Thyroid gland (tissue), 4 donors: ENCODE results near the gene ARHGEF26. TPM values are rescaled to one million over a fixed set of nuclear protein-coding genes. Genes with fewer than 3 reads are reported as not detected.

Experiments used
- DNase-seq, 2 donors: peaks; one replicate each; pipeline ENCODE4 v3.0.0-alpha.2; 2019
- H3K27ac ChIP-seq, 3 donors: fragments of 200-600 bp; sonication (generic); 1 replicate in 2 of 3; 2 replicates in 1 of 3; pipeline ENCODE4 v1.5.1; 2016 to 2019; ENCODE audit warnings: mild to moderate bottlenecking in 1 of 3, moderate library complexity in 1 of 3
- H3K27me3 ChIP-seq: fragments of 200-600 bp; sonication (generic); one replicate; pipeline ENCODE4 v1.5.1; 2019
- H3K36me3 ChIP-seq, 2 donors: fragments of 200-600 bp; sonication (generic); one replicate each; pipeline ENCODE4 v1.5.1; 2016 to 2019
- H3K4me1 ChIP-seq, 2 donors: fragments of 200-600 bp; sonication (generic); one replicate each; pipeline ENCODE4 v1.5.1; 2017 to 2019
- H3K4me3 ChIP-seq, 3 donors: fragments of 200-600 bp; sonication (generic); replicated peaks in 1 of 3; 1 replicate in 2 of 3; 2 replicates in 1 of 3; pipeline ENCODE4 v1.5.1; 2016; ENCODE audit warnings: mild to moderate bottlenecking in 1 of 3
- H3K9me3 ChIP-seq: fragments of 200-600 bp; sonication (generic); one replicate; pipeline ENCODE4 v1.5.1; 2017
- CTCF ChIP-seq, 6 experiments: fragments of 200-600 bp in 3 of 6; fragments of 450-650 bp in 3 of 6; sonication (generic) in 3 of 6; IDR thresholded peaks; one replicate each; pipeline ENCODE4 v1.5.1; 2016 to 2019; ENCODE audit warnings: antibody characterized with exemption in 6 of 6, mild to moderate bottlenecking in 2 of 6, inconsistent platforms in 1 of 6, moderate library complexity in 1 of 6
- POLR2A ChIP-seq, 2 donors: fragments of 450-650 bp; IDR thresholded peaks; one replicate each; pipeline ENCODE4 v1.6.1; 2017; ENCODE audit warnings: antibody characterized with exemption in 2 of 2, mild to moderate bottlenecking in 2 of 2, moderate library complexity in 1 of 2
- WGBS, 2 donors: methylation state at CpG; one replicate each; pipeline ENCODE4 v1.1.5; 2017; 5-methylcytosine and 5-hydroxymethylcytosine counted together
- intact Hi-C: fragments of 100-400 bp; cut with DNase I; formaldehyde crosslinking; loops from one replicate; pipeline ENCODE4 v1.15.1; 2023
- total RNA-seq, 4 donors: library from RNA; depleted of rRNA; stranded (reverse); fragments of >200 nt; gene quantifications; one replicate each; pipeline ENCODE4 v1.2.3, GENCODE V29; 2016

Gene ARHGEF26
- total RNA-seq, 4 donors from 2014 or later: 15.8 to 18.0 (median 16.9) TPM

- TF ChIP-seq POLR2A (IDR thresholded peaks at IDR 0.05) (no peak), CTCF (IDR thresholded peaks at IDR 0.05) (peak in 3 of 6 experiments; percentile 38 to 61 (median 46))
- H3K4me1 ChIP-seq: no peaks in the 10 kb centered on the region
- H3K27ac ChIP-seq: no peak overlapping the region
- intact Hi-C loops: no loop called here
- H3K9me3 ChIP-seq: no peaks in the 10 kb centered on the region
- 80 to 87% methylated on average over 3 of the region's 3 CpGs for WGBS, 2 donors
- H3K36me3 ChIP-seq: no peaks in the 10 kb centered on the region
- H3K27me3 ChIP-seq: no peaks in the 10 kb centered on the region
- no peak for DNase-seq
- no peak overlapping the region for H3K4me3 ChIP-seq
These were observed 25.3 kb upstream of the ARHGEF26 start for GRCh38 chr3:154095832-154096421.

- Histone ChIP-seq H3K4me3 (no peak overlapping the region), H3K27ac (no peak overlapping the region), H3K4me1 (no peaks in the 10 kb centered on the region), H3K27me3 (no peaks in the 10 kb centered on the region), H3K9me3 (no peaks in the 10 kb centered on the region), H3K36me3 (no peaks in the 10 kb centered on the region)
- no peak for DNase-seq
- intact Hi-C loops: no loop called here
- 62 to 65% methylated on average over 2 of the region's 2 CpGs for WGBS, 2 donors
- TF ChIP-seq POLR2A (IDR thresholded peaks at IDR 0.05): no peak
- no peak for TF ChIP-seq CTCF (IDR thresholded peaks at IDR 0.05)
These were observed 22.8 kb upstream of the ARHGEF26 start for GRCh38 chr3:154098376-154098775.

GRCh38 chr3:154100556-154100955 is 20.6 kb upstream of the ARHGEF26 start:
- no peak for DNase-seq
- WGBS, 2 donors: 96 to 98% methylated on average over 6 of the region's 6 CpGs
- H3K27ac ChIP-seq: no peak overlapping the region
- TF ChIP-seq POLR2A (IDR thresholded peaks at IDR 0.05): no peak
- TF ChIP-seq CTCF (IDR thresholded peaks at IDR 0.05): no peak
- no peaks in the 10 kb centered on the region for H3K9me3 ChIP-seq
- H3K36me3 ChIP-seq: no peaks in the 10 kb centered on the region
- H3K27me3 ChIP-seq: no peaks in the 10 kb centered on the region
- H3K4me1 ChIP-seq: peaks cover 0 to 5% of the 10 kb centered on the region in 2 donors
- H3K4me3 ChIP-seq: no peak overlapping the region
- intact Hi-C loops: loop anchor here (10.0 kb wide), 1 partner anchor 154 kb away; no protein-coding TSS in a partner anchor

- no peaks in the 10 kb centered on the region for H3K27me3 ChIP-seq
These were observed 19.9 kb upstream of the ARHGEF26 start for GRCh38 chr3:154101250-154101649.

More at GRCh38 chr3:154101250-154101649, 19.9 kb upstream of the ARHGEF26 start:
- H3K9me3 ChIP-seq: no peaks in the 10 kb centered on the region
- no peak for DNase-seq
- no peak overlapping the region for H3K27ac ChIP-seq
- 93 to 100% methylated on average over 2 of the region's 2 CpGs for WGBS, 2 donors
- no peak overlapping the region for H3K4me3 ChIP-seq
- TF ChIP-seq POLR2A (IDR thresholded peaks at IDR 0.05): no peak
- TF ChIP-seq CTCF (IDR thresholded peaks at IDR 0.05): no peak
- H3K36me3 ChIP-seq: no peaks in the 10 kb centered on the region
- intact Hi-C loops: loop anchor here (10.0 kb wide), 1 partner anchor 154 kb away; no protein-coding TSS in a partner anchor
- H3K4me1 ChIP-seq: peaks cover 0 to 5% of the 10 kb centered on the region in 2 donors
